ENCODE results near the gene PRKAR1A.
"Not testable (repeated sequence)": the region's sequence is repeated elsewhere in the genome, so short reads cannot be mapped to it uniquely, and the experiment has no call there.

The PRKAR1A gene

DNA sequence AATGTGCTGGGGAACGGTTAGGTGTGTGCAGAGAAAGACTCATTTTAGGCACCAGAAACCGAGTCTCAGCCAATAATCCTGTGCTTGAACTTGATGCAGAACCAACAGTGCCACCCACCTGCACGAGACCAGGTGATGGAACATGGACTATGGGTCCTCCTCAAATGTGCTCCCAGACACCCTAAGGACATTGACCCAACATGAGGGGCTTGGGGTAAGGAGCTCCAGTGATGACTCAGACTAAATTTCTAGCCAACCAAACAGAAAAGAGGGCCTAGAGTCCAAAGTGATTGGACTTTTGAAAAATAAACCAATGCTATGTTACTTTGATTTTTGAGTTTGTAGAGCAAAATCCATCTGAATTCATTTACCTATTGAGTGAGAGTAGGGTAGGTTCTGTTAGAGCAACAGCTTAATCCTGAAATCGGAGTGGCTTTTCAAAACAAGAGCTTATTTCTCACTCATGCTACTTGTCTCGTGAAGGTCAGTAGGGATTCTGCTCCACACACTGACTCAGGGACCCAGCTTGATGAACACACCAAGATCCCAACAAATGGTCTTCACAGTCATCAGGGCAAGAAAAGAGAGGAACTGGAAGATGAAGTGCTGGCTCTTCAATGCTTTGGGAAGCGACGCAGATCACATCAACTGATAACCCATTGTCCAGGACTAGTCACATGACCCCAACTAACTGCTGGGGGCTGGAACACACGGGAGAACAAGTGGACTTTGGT, 67.1 kb downstream of the PRKAR1A start:
- DNase-seq (ENCODE audit: low spot score) = no peak

- DNase-seq (ENCODE audit: low spot score) = no peak
Measured at GRCh38 chr17:68580236-68580770, 68.1 kb downstream of the PRKAR1A start.

DNA sequence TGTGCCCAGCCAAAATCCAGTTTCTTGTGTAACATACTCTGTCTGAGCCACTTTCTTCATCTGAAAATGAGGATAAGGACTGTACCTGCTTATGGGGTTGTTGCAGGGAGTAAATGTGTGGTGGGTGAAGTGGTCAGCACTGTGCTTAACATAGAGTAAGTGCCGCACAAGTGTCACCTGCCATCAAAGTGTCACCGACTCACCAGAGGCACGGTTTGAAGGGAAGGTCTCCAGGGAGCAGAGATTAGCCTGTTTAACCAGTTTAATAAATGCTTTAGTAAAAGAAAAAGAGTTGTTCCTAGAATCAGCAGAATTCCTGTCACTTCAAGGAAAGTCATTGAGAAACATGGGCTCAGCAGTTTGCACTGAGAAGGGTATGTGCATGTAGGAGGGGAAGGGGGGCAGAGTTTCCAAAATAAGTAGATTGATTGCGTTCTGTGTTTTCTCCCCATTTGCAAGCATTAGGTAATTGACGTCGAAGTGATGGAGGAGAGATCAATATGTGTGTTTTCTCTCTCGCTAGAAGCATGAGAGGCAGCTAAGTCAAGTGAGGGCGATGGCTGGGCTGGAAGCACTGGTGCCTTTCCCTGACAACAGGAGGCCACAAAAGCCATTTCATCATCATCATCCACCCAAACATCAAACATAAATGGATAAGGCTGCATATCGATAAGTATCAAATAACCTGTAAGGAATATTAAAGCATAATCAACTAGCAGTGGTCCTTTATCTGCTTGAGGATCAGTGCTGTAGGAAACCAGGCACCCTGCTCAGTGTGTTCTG, 69.8 kb downstream of the PRKAR1A start:
- no peak for DNase-seq (ENCODE audit: low spot score)

DNA sequence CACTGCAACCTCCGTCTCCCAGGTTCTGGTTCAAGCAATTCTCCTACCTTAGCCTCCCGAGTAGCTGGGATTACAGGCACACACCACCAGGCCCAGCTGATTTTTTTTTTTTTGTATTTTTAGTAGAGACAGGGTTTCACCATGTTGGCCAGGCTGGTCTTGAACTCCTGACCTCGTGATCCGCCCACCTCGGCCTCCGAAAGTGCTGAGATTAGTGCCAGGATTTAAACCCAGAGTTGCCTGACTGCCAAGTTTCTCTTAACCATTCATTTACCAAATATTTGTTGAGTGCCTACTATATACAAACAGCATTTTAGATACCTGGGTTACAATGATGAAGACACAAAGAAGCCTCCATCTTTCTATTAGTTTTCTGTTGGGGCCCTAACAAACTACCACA, 70.6 kb downstream of the PRKAR1A start:
- not testable (repeated sequence) for DNase-seq (ENCODE audit: low spot score)

- no peak for DNase-seq (ENCODE audit: low spot score)
Measured at GRCh38 chr17:68584581-68585303, 72.5 kb downstream of the PRKAR1A start.

GRCh38 chr17:68585643-68586042, 73.4 kb downstream of the PRKAR1A start:
- DNase-seq (ENCODE audit: low spot score) = no peak

GRCh38 chr17:68587026-68587425, 74.8 kb downstream of the PRKAR1A start:
- DNase-seq (ENCODE audit: low spot score) = no peak

GRCh38 chr17:68587847-68588246, 75.6 kb downstream of the PRKAR1A start:
- DNase-seq (ENCODE audit: low spot score) = no peak

GRCh38 chr17:68588362-68588761, 76.1 kb downstream of the PRKAR1A start:
- DNase-seq (ENCODE audit: low spot score) = no peak

DNA sequence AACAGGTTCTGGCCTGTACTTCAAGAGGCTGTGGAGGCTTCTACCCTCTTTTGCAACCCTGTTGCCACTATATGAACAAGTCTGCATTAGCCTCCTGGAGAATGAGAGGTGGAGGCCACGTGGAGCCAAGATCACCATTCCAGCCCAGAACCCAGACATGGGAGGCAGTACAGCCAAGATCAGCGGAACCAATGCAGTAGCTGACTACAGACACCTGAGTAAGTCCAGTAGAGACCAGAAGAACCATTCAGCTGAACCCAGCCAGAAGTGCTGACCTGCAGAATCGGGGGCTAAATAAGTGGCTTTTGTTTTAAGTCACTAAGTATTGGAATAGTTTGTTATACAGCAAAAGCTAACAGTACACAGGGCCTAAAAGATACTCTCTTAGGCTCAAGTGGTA, 76.9 kb downstream of the PRKAR1A start:
- DNase-seq (ENCODE audit: low spot score) = no peak

GRCh38 chr17:68591583-68591982, 79.4 kb downstream of the PRKAR1A start:
- DNase-seq (ENCODE audit: low spot score) = no peak

DNA sequence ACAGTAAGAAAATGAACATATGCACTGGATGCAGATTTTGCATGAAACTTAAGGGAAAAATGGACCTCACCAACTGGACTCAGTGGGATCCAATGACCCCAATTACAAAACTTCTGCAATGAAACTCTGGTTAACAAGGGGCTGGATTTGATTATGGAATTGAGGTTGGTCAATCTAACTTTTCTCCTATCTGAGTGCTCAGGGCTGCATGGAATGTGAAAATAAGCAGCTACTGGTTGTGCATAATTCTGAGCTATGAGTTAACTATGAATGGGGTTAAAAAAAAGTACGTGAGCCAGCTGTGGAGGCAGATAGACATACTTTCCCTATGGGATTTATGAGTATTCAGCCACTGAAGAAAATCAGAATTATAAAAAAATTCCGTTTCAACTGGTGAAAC, 79.8 kb downstream of the PRKAR1A start:
- no peak for DNase-seq (ENCODE audit: low spot score)

DNA sequence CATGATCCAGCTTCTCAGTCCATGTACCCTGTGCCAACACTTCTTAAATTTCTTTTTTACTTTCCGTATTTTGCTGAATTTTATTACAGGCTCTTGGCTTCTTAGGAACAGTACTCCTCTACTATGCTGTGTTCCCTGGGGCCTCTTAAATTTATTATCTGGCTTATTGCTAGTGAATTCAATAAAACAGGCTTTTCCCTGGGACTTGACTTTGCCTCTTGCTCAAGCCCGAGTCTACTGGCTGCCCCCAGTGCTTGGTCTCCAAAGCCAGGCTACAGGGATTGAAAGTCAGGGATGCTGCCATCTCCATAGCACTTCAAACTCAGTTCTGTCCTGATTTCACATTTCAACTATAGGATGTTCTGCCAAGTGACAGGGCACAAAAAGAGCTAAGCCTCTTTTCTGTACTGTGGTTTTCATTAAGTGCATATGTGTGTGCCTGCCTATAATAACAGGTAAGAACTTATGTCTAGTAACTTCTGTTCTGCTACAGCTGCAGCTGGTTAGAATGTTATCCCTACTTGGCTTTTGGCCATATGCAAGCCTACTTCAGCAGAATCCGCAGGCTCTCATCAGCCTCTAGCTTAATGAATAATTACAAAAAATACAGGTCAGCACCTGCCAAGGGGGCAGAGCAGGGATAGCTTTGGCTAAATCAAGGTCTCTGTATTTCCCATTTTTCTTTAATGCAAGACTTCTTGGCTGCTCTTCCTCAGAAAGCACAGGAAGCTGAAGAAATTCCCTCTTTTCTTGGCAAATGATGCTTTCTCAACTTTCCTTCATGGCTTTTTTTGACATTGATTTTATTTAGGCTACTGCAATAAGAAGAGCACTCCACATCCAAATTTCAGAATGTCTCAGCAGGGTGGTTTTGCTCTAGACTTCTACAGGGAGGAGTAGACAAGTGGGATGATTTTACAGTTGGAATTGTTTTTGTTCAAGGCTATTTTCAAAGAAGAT, 80.7 kb downstream of the PRKAR1A start:
- no peak for DNase-seq (ENCODE audit: low spot score)

DNA sequence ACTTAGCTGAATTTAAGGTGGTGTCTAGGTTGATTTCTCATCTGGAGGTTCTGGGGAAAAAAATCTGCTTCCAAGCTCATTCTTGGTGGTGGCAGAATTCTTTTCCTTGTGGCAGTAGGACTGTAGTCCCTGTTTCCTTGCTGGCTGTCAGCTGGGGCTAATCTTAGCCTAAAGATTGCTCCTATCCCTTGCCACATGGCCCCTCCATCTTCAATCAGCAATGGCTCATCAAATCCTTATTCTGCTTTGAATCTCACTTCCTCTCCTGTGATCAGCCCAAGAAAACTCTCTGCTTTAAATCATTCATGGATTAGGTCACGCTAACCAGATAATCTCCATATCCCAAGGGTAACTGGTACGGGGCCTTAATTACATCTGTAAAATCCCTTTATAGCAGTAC, 82.3 kb downstream of the PRKAR1A start:
- no peak for DNase-seq (ENCODE audit: low spot score)

GRCh38 chr17:68595496-68595895, 83.3 kb downstream of the PRKAR1A start:
- no peak for DNase-seq (ENCODE audit: low spot score)

GRCh38 chr17:68595986-68596385, 83.8 kb downstream of the PRKAR1A start:
- no peak for DNase-seq (ENCODE audit: low spot score)

DNA sequence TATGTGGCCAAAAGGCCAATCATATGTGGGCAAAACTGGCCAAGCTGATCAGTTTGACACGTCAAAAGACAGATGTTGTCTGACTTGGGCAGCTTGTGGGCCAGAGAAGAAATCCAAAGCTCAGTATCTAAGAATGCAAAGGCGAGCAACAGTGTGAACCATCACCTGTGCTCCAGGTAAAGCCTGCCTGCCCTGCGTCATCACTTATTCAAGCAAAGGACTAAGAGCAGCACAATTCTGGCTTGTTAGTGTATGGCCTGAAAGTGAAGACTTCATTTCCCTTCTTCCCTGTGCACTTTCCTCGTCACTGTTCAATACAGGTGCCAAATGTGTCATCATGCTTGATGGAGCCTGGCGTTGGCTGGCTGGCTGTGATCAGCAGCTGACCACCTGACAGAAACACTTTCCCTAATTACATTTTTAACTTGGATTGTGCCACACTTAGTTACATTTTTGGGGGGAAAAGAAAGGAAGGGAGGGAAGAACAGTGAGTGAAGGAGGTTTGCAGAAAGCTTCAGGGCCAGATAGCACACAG, 84.2 kb downstream of the PRKAR1A start:
- DNase-seq (ENCODE audit: low spot score) = no peak

GRCh38 chr17:68598074-68598473, 85.8 kb downstream of the PRKAR1A start:
- DNase-seq (ENCODE audit: low spot score) = no peak

- DNase-seq (ENCODE audit: low spot score) = no peak
Measured at GRCh38 chr17:68598545-68598961, 86.3 kb downstream of the PRKAR1A start.

DNA sequence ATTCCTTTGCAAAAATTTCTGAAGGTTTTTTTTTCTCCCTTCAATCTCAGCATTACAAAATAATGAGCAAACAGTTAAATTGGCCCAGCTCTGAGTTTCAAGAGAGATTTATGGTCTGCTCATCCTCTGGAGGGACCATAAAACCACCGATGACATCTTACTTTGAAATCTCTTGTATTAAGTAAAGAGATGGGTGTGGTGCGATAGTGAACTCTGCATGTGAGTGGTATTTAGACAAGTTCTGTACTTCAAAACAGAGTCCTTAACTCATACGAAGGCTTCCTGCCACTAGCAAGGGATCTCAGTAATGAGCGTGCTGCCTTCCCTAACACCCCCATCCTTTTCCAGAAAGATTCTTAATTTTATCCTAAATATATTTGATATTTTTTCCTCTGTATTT, 86.9 kb downstream of the PRKAR1A start:
- no peak for DNase-seq (ENCODE audit: low spot score)

DNA sequence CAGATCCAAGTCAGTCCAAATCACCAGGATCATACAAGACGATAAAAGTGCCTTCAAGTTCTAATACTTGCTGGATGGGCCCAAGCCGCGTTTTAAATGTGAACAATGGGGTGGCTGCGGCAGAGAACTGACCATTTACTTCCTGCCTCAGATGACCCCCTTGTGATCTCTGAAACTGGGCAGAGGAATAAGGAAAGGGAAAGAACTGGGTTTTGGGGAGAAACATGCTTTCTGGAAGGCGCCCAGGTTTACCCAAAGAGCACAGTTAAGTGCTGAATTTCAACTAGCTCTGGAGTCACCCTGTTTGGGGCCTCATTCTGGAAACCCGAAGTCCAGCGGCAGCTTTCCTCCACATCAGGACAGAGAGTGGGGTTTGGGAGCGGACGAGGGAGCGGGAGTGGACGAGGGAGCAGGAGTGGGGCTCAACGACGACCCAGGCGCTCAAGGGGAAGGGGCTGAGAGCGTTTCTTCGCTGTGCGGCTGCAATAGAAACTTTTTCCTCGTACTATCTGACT, 87.4 kb downstream of the PRKAR1A start:
- DNase-seq (ENCODE audit: low spot score) = no peak

All from hematopoietic multipotent progenitor cell treated with erythropoietin and hydrocortisone succinate and interleukin-3 and kit ligand, for 17 days (in vitro differentiated cells).